PC-3 (cell line): Measurements from ENCODE around the gene GAREM2. TPM values are rescaled to one million over a fixed set of nuclear protein-coding genes. Genes with fewer than 3 reads are reported as not detected.
A peak's percentile ranks its signal among the peaks of the same experiment; 100 is the strongest.

Experiments
- ATAC-seq: fragments of 200-7000 bp; cut with Tn5 transposase; 2 replicates; pipeline ENCODE4 v1.9.1; 2020; ENCODE audit warnings: mild to moderate bottlenecking, moderate library complexity
- BruUV-seq: library from RNA; stranded (reverse); fragments of 400-500 nt; replicated peaks from 2 replicates; lab custom pipeline; 2021; lab: Mats Ljungman, UMichigan
- CTCF ChIA-PET: fragments of 300-600 bp; sonication (Branson Sonifier 250); formaldehyde crosslinking; loops from one replicate; lab custom pipeline; 2022; ENCODE audit warnings: antibody characterized with exemption; lab: Charles Lee
- POLR2A ChIA-PET: fragments of 300-600 bp; sonication (Branson Sonifier 250); formaldehyde crosslinking; loops from one replicate; lab custom pipeline; 2022; ENCODE audit warnings: antibody characterized with exemption; ENCODE audit not compliant: unreplicated experiment; lab: Charles Lee
- DNase-seq: peaks from one replicate; pipeline ENCODE4 v3.0.0-alpha.2; 2015
- H2AFZ ChIP-seq: fragments of 300-600 bp; sonication (generic); 2 replicates; pipeline ENCODE4 v1.6.0; 2016; ENCODE audit warnings: antibody characterized with exemption, low read length
- H3F3A ChIP-seq: fragments of 300-600 bp; sonication (generic); one replicate; pipeline ENCODE4 v1.6.0; 2017; ENCODE audit warnings: antibody characterized with exemption, low read length, control low read depth, mild to moderate bottlenecking; ENCODE audit not compliant: unreplicated experiment
- H3K27ac ChIP-seq: fragments of 300-600 bp; sonication (generic); 2 replicates; pipeline ENCODE4 v1.5.1; 2016; ENCODE audit warnings: mild to moderate bottlenecking, low read length
- H3K27me3 ChIP-seq: fragments of 300-600 bp; sonication (generic); 2 replicates; pipeline ENCODE4 v1.6.1; 2016; ENCODE audit warnings: low read length, mixed read lengths
- H3K36me3 ChIP-seq: fragments of 300-600 bp; sonication (generic); 2 replicates; pipeline ENCODE4 v1.6.1; 2016; ENCODE audit warnings: low read depth, mixed run types, low read length, mixed read lengths
- H3K4me1 ChIP-seq: fragments of 300-600 bp; sonication (generic); 2 replicates; pipeline ENCODE4 v1.5.1; 2016; ENCODE audit warnings: low read length; ENCODE audit not compliant: insufficient read depth
- H3K4me2 ChIP-seq: fragments of 300-600 bp; sonication (generic); 2 replicates; pipeline ENCODE4 v1.6.0; 2016; ENCODE audit warnings: low read length
- H3K4me3 ChIP-seq: fragments of 300-600 bp; sonication (generic); 2 replicates; pipeline ENCODE4 v1.5.1; 2016; ENCODE audit warnings: mild to moderate bottlenecking, low read length, mixed read lengths
- H3K79me2 ChIP-seq: fragments of 300-600 bp; sonication (generic); 2 replicates; pipeline ENCODE4 v1.6.1; 2017; ENCODE audit warnings: low read length, mixed read lengths
- H3K9ac ChIP-seq: fragments of 300-600 bp; sonication (generic); 2 replicates; pipeline ENCODE4 v1.6.0; 2016; ENCODE audit warnings: mild to moderate bottlenecking, low read length
- H3K9me2 ChIP-seq: fragments of 300-600 bp; sonication (generic); replicated peaks from 2 replicates; pipeline ENCODE4 v1.6.1; 2016; ENCODE audit warnings: mixed run types, low read length, mixed read lengths
- H3K9me3 ChIP-seq: fragments of 300-600 bp; sonication (generic); 2 replicates; pipeline ENCODE4 v1.6.1; 2016; ENCODE audit warnings: low read length, mixed read lengths
- H4K20me1 ChIP-seq: fragments of 300-600 bp; sonication (generic); 2 replicates; pipeline ENCODE4 v1.6.1; 2016; ENCODE audit warnings: low read length, mixed read lengths
- EZH2 ChIP-seq: fragments of 300-600 bp; sonication (generic); IDR thresholded peaks from one replicate; pipeline ENCODE4 v1.6.1; 2017; ENCODE audit warnings: antibody characterized with exemption, mild to moderate bottlenecking, low read length; ENCODE audit not compliant: unreplicated experiment
- EZH2phosphoT487 ChIP-seq: fragments of 300-600 bp; sonication (generic); IDR thresholded peaks from 2 replicates; pipeline ENCODE4 v1.6.1; 2018; ENCODE audit warnings: mild to moderate bottlenecking, antibody characterized with exemption, low read length, borderline replicate concordance
- intact Hi-C: fragments of 100-400 bp; cut with micrococcal nuclease; formaldehyde crosslinking; loops from 2 replicates; pipeline ENCODE4 v1.9.0; 2023
- total RNA-seq: library from RNA; depleted of rRNA; stranded (reverse); fragments of >200 nt; gene quantifications from 2 replicates; pipeline ENCODE4 v1.2.3, GENCODE V29; 2014
- TF ChIP-seq, protein P1 (sequence below): fragments of 300-600 bp; sonication (generic); conservative IDR thresholded peaks from 2 replicates; pipeline ENCODE4 v1.5.1; 2017; ENCODE audit warnings: antibody characterized with exemption, low read depth, mild to moderate bottlenecking, low read length

GAREM2 gene
- total RNA-seq, 1 experiment from 2014 or later = 1.4 TPM

DNA sequence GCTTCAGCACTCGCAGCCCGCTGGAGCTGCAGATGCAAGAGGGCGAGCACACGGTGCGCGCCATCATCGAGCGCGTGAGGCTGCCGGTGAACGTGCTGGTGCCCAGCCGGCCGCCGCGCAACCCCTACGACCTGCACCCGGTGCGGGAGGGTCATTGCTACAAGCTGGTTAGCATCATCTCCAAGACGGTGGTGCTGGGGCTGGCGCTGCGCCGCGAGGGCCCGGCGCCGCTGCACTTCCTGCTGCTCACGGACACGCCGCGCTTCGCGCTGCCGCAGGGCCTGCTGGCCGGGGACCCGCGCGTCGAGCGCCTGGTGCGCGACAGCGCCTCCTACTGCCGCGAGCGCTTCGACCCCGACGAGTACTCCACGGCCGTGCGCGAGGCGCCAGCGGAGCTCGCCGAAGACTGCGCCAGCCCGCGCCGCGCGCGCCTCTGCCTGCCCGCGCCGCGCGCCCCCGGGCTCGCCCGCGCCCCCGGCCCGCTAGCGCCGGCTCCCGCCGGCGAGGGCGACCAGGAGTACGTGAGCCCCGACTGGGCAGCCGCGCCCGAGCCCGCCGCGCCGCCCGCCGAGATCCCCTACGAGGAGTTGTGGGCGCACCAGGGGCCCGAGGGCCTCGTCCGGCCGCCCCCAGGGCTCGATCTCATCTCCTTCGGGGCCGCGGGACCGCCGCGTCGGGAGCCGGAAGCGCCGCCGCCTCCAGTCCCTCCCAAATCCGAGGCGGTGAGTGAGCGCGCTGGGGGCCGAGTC lies 11.8 kb downstream of the GAREM2 start:
- H3K9me3 ChIP-seq = no peaks in the 10 kb centered on the region
- H3F3A ChIP-seq = no peaks in the 10 kb centered on the region
- no peak overlapping the region for H3K4me3 ChIP-seq
- H3K27me3 ChIP-seq = no peaks in the 10 kb centered on the region
- no peaks in the 10 kb centered on the region for H4K20me1 ChIP-seq
- DNase-seq (no peak), ATAC-seq (peak; percentile 52)
- BruUV-seq = no TSS peak
- ChIA-PET CTCF (interaction anchor here (0.6 kb wide), 1 partner anchor 233 kb away, joined by 3 read pairs; no protein-coding TSS in a partner anchor), POLR2A (no interaction called here)
- no peak overlapping the region for H3K9ac ChIP-seq
- H2AFZ ChIP-seq = no peak overlapping the region
- no peak overlapping the region for H3K27ac ChIP-seq
- H3K9me2 ChIP-seq = no peaks in the 10 kb centered on the region
- H3K4me1 ChIP-seq = no peaks in the 10 kb centered on the region
- no peaks in the 10 kb centered on the region for H3K79me2 ChIP-seq
- intact Hi-C loops = no loop called here
- TF ChIP-seq, protein P1, sequence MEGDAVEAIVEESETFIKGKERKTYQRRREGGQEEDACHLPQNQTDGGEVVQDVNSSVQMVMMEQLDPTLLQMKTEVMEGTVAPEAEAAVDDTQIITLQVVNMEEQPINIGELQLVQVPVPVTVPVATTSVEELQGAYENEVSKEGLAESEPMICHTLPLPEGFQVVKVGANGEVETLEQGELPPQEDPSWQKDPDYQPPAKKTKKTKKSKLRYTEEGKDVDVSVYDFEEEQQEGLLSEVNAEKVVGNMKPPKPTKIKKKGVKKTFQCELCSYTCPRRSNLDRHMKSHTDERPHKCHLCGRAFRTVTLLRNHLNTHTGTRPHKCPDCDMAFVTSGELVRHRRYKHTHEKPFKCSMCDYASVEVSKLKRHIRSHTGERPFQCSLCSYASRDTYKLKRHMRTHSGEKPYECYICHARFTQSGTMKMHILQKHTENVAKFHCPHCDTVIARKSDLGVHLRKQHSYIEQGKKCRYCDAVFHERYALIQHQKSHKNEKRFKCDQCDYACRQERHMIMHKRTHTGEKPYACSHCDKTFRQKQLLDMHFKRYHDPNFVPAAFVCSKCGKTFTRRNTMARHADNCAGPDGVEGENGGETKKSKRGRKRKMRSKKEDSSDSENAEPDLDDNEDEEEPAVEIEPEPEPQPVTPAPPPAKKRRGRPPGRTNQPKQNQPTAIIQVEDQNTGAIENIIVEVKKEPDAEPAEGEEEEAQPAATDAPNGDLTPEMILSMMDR = no peak
- no peak for TF ChIP-seq EZH2
- TF ChIP-seq EZH2phosphoT487 = no peak
- no peaks in the 10 kb centered on the region for H3K36me3 ChIP-seq
- no peak overlapping the region for H3K4me2 ChIP-seq

DNA sequence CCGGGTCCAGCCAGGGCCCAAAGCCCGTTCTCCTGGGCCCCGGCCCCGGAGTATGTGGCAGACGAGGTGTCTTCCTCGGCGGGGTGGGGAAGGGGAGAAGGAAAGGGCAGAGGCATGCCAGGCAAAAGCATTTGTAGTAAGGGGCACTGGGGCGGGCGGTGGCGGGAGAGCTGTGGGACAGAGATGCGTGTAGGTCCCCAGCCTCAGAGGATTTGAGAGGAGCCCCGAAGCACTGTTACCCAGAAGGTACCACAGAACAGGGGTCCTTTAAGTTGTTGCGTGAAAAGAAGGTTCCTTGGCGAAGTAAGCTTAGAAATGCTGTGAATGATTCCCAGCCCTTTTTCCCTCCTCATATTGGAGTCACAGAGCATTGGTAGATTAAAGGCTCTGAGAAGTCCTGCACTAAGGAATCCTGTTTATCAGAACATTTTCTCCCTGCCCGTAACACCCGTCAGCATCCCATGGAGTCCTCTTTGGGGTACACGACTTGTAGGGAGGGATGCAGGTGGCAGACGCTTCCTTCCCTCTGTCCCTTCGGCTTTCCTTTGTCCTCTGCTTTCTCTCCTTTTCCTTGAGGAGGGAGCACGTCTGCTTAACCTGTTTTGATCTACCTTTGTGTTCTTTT lies 12.5 kb downstream of the GAREM2 start:
- Histone ChIP-seq H3K9me3 (no peaks in the 10 kb centered on the region), H2AFZ (no peak overlapping the region), H4K20me1 (no peaks in the 10 kb centered on the region), H3K4me1 (no peaks in the 10 kb centered on the region), H3F3A (no peaks in the 10 kb centered on the region), H3K27ac (no peak overlapping the region), H3K27me3 (no peaks in the 10 kb centered on the region), H3K4me2 (no peak overlapping the region), H3K36me3 (0 out of 2 replicates have a peak, but pooled peaks cover under 1% of the 10 kb centered on the region), H3K9ac (no peak overlapping the region), H3K4me3 (no peak overlapping the region), H3K79me2 (no peaks in the 10 kb centered on the region), H3K9me2 (no peaks in the 10 kb centered on the region)
- intact Hi-C loops = no loop called here
- BruUV-seq = no TSS peak
- POLR2A ChIA-PET = no interaction called here
- TF ChIP-seq EZH2 = no peak
- no peak for TF ChIP-seq EZH2phosphoT487
- TF ChIP-seq, protein P1 = no peak
- ATAC-seq (no peak), DNase-seq (no peak)
- CTCF ChIA-PET = interaction anchor here (0.6 kb wide), 1 partner anchor 234 kb away, joined by 3 read pairs; no protein-coding TSS in a partner anchor
